Psoas muscle (tissue), 8 donors: ENCODE data around the gene INTS1. TPM values are rescaled to one million over a fixed set of nuclear protein-coding genes. Genes with fewer than 3 reads are reported as not detected.

ENCODE experiments used
- ATAC-seq, 4 donors: fragments of 200-7000 bp; cut with Tn5 transposase; one replicate each; pipeline ENCODE4 v1.9.1; 2020; ENCODE audit warnings: moderate library complexity in 3 of 4, mild to moderate bottlenecking in 2 of 4
- DNase-seq, 2 donors: peaks; one replicate each; pipeline ENCODE4 v3.0.0-alpha.2; 2020
- H3K27ac ChIP-seq: fragments of 200-600 bp; one replicate; pipeline ENCODE4 v1.8.0; 2022
- H3K27me3 ChIP-seq, 3 donors: fragments of 200-600 bp in 1 of 3; one replicate each; pipeline versions ENCODE4 v1.6.1 to v1.8.0; 2013 to 2022; ENCODE audit warnings: low read length in 2 of 3, mild to moderate bottlenecking in 2 of 3, moderate library complexity in 1 of 3; ENCODE audit not compliant: insufficient read depth in 3 of 3
- H3K36me3 ChIP-seq, 2 donors: fragments of 200-600 bp in 1 of 2; one replicate each; pipeline versions ENCODE4 v1.6.1 to v1.8.0; 2013 to 2022; ENCODE audit warnings: low read depth in 1 of 2, mild to moderate bottlenecking in 1 of 2, moderate library complexity in 1 of 2; ENCODE audit not compliant: insufficient read depth in 1 of 2
- H3K4me1 ChIP-seq: fragments of 200-600 bp; one replicate; pipeline ENCODE4 v1.8.0; 2022
- H3K4me3 ChIP-seq: fragments of 200-600 bp; one replicate; pipeline ENCODE4 v1.8.0; 2022; ENCODE audit warnings: mild to moderate bottlenecking
- H3K9me3 ChIP-seq: fragments of 200-600 bp; one replicate; pipeline ENCODE4 v1.8.0; 2022
- CTCF ChIP-seq: fragments of 200-600 bp; IDR thresholded peaks from one replicate; pipeline ENCODE4 v1.8.0; 2022; ENCODE audit warnings: antibody characterized with exemption
- WGBS, 3 donors: extraction: QIAGEN DNeasy Blood & Tissue Kit; methylation state at CpG; one replicate each; pipeline versions ENCODE4 v1.1.6 to v1.1.7; 2013; 5-methylcytosine and 5-hydroxymethylcytosine counted together
- intact Hi-C, 2 donors: fragments of 100-400 bp; cut with DNase I; formaldehyde crosslinking; loops; one replicate each; pipeline versions ENCODE4 v1.11.0 to v1.14.2; 2022
- polyA plus RNA-seq, 3 donors: library from polyadenylated mRNA; stranded (reverse); fragments of 200-250 nt; gene quantifications; one replicate each; pipeline ENCODE4 v1.2.3, GENCODE V29; 2013
- total RNA-seq, 4 donors: library from RNA; stranded (reverse); fragmentation: NEBNext Ultra II Directional in 2 of 4; extraction: Animal tissue kit (Norgen Biotek cat#: 25700) in 2 of 4; gene quantifications; one replicate each; pipeline versions ENCODE4 v1.2.1 to v1.2.4, GENCODE V29; 2021 to 2023
- donor health status: healthy with polysubstance abuse.
- donor health status: DM: no; HTN: no; CAD: no; lungs with moderate emphysema.
- donor health status: Bipolar disorder and iron deficiency.
- donor health status: healthy.
- donor health status: DM: yes; HTN: yes; CAD: no.
- donor health status: DM: no; HTN: no; CAD: no.
- donor health status: DM: no; HTN: no; CAD: no.
- donor health status: DM: yes; HTN: yes; CAD: no.

The INTS1 gene
- total and polyA plus RNA-seq, 7 donors = 38.8 to 77.6 (median 64.0) TPM

- no peak overlapping the region for H3K4me3 ChIP-seq
- H3K27me3 ChIP-seq = no peaks in the 10 kb centered on the region
- no peak overlapping the region for H3K27ac ChIP-seq
- ATAC-seq (no peak), DNase-seq (no peak)
- 62 to 67% (median 66%) methylated on average over 12 to 16 of the region's 16 CpGs for WGBS, 3 donors
- intact Hi-C loops = no loop called here
- no peaks in the 10 kb centered on the region for H3K36me3 ChIP-seq
- TF ChIP-seq CTCF = no peak
- no peaks in the 10 kb centered on the region for H3K9me3 ChIP-seq
- H3K4me1 ChIP-seq = peaks cover 26% of the 10 kb centered on the region
Observed at GRCh38 chr7:1510780-1511154, 6.6 kb upstream of the INTS1 start.

- no peaks in the 10 kb centered on the region for H3K9me3 ChIP-seq
- H3K4me1 ChIP-seq = peaks cover 20% of the 10 kb centered on the region
- TF ChIP-seq CTCF = no peak
- H3K27me3 ChIP-seq = no peaks in the 10 kb centered on the region
- ATAC-seq (no peak), DNase-seq (no peak)
- peak overlapping the region; percentile 16 for H3K27ac ChIP-seq
- intact Hi-C loops = no loop called here
- WGBS, 3 donors = 85 to 91% (median 88%) methylated on average over 14 of the region's 14 CpGs
- H3K36me3 ChIP-seq = no peaks in the 10 kb centered on the region
- H3K4me3 ChIP-seq = no peak overlapping the region
Observed at GRCh38 chr7:1509226-1509625, 5.0 kb upstream of the INTS1 start.

GRCh38 chr7:1508277-1508758, 4.1 kb upstream of the INTS1 start:
- Histone ChIP-seq H3K4me3 (no peak overlapping the region), H3K4me1 (peaks cover 14% of the 10 kb centered on the region), H3K9me3 (no peaks in the 10 kb centered on the region), H3K27ac (peak overlapping the region; percentile 65), H3K36me3 (no peaks in the 10 kb centered on the region), H3K27me3 (no peaks in the 10 kb centered on the region)
- ATAC-seq = no peak
- 70 to 76% (median 73%) methylated on average over 9 to 10 of the region's 10 CpGs for WGBS, 3 donors
- no peak for TF ChIP-seq CTCF
- DNase-seq = no peak
- intact Hi-C loops = loop anchor here in 1 of 2 donors (1.0 kb wide), 1 partner anchor 50 kb away; no protein-coding TSS in a partner anchor

GRCh38 chr7:1505731-1506550, 1.8 kb upstream of the INTS1 start:
- ATAC-seq (no peak), DNase-seq (no peak)
- Histone ChIP-seq H3K36me3 (peaks cover 0 to 22% of the 10 kb centered on the region in 2 donors), H3K4me3 (no peak overlapping the region), H3K27me3 (no peaks in the 10 kb centered on the region), H3K4me1 (peaks cover 21% of the 10 kb centered on the region), H3K9me3 (no peaks in the 10 kb centered on the region), H3K27ac (peak overlapping the region; percentile 27)
- TF ChIP-seq CTCF = no peak
- intact Hi-C loops = loop anchor here in 1 of 2 donors (2.0 kb wide), 1 partner anchor 51 kb away; the partner anchor contains the start of gene TMEM184A
- WGBS, 3 donors = 79 to 87% (median 81%) methylated on average over 33 to 35 of the region's 35 CpGs
